Type B pancreatic cell (in vitro differentiated cells): Measurements from ENCODE around the gene ARHGAP40. TPM values are rescaled to one million over a fixed set of nuclear protein-coding genes. Genes with fewer than 3 reads are reported as not detected.
A peak's percentile ranks its signal among the peaks of the same experiment; 100 is the strongest.

Source experiments
- DNase-seq: peaks from one replicate; pipeline ENCODE4 v3.0.0; 2021; ENCODE audit warnings: mixed read lengths; ENCODE audit not compliant: unreplicated experiment; ENCODE audit errors: extremely low spot score
- H3K27ac Mint-ChIP-seq: 2 replicates; pipeline ENCODE4 v1.8.0; 2021; ENCODE audit warnings: mild to moderate bottlenecking, mixed read lengths
- H3K27me3 Mint-ChIP-seq: 2 replicates; pipeline ENCODE4 v1.8.0; 2021; ENCODE audit warnings: mixed read lengths
- H3K36me3 Mint-ChIP-seq: 2 replicates; pipeline ENCODE4 v1.8.0; 2021; ENCODE audit warnings: mixed read lengths
- H3K4me1 Mint-ChIP-seq: one replicate; pipeline ENCODE4 v1.8.0; 2021; ENCODE audit warnings: mixed read lengths; ENCODE audit not compliant: unreplicated experiment
- H3K4me3 Mint-ChIP-seq: 2 replicates; pipeline ENCODE4 v1.8.0; 2021; ENCODE audit warnings: mild to moderate bottlenecking, mixed read lengths
- H3K9me3 Mint-ChIP-seq: 2 replicates; pipeline ENCODE4 v1.8.0; 2021; ENCODE audit warnings: mixed read lengths
- total RNA-seq: library from RNA; stranded (reverse); gene quantifications from 2 replicates; pipeline ENCODE4 v1.2.1, GENCODE V29; 2021; ENCODE audit warnings: low replicate concordance
- TF ChIP-seq, protein P1 (sequence below): fragments of 200-600 bp; sonication (generic); conservative IDR thresholded peaks from 2 replicates; pipeline ENCODE4 v1.5.0; 2021; ENCODE audit warnings: antibody characterized with exemption, mild to moderate bottlenecking

ARHGAP40 gene
- total RNA-seq, 1 donor from 2014 or later, result 1.7 TPM

- TF ChIP-seq, protein P1, sequence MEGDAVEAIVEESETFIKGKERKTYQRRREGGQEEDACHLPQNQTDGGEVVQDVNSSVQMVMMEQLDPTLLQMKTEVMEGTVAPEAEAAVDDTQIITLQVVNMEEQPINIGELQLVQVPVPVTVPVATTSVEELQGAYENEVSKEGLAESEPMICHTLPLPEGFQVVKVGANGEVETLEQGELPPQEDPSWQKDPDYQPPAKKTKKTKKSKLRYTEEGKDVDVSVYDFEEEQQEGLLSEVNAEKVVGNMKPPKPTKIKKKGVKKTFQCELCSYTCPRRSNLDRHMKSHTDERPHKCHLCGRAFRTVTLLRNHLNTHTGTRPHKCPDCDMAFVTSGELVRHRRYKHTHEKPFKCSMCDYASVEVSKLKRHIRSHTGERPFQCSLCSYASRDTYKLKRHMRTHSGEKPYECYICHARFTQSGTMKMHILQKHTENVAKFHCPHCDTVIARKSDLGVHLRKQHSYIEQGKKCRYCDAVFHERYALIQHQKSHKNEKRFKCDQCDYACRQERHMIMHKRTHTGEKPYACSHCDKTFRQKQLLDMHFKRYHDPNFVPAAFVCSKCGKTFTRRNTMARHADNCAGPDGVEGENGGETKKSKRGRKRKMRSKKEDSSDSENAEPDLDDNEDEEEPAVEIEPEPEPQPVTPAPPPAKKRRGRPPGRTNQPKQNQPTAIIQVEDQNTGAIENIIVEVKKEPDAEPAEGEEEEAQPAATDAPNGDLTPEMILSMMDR, result no peak
- Mint-ChIP-seq H3K9me3 (no peaks in the 10 kb centered on the region), H3K4me1 (peaks cover 5% of the 10 kb centered on the region), H3K36me3 (no peaks in the 10 kb centered on the region), H3K27ac (no peak overlapping the region), H3K4me3 (no peak overlapping the region), H3K27me3 (peaks cover 70% of the 10 kb centered on the region)
- DNase-seq, result no peak
These were observed 69.6 kb downstream of the ARHGAP40 start for GRCh38 chr20:38671186-38671585.

- peaks cover 75% of the 10 kb centered on the region for H3K27me3 Mint-ChIP-seq
- no peaks in the 10 kb centered on the region for H3K36me3 Mint-ChIP-seq
- peaks cover 4% of the 10 kb centered on the region for H3K4me1 Mint-ChIP-seq
- no peaks in the 10 kb centered on the region for H3K9me3 Mint-ChIP-seq
- TF ChIP-seq, protein P1, result no peak
- H3K4me3 Mint-ChIP-seq, result no peak overlapping the region
- no peak for DNase-seq
- no peak overlapping the region for H3K27ac Mint-ChIP-seq
These were observed 70.2 kb downstream of the ARHGAP40 start for GRCh38 chr20:38671701-38672292.

GRCh38 chr20:38672504-38672903 lies 70.9 kb downstream of the ARHGAP40 start:
- H3K4me3 Mint-ChIP-seq, result no peak overlapping the region
- TF ChIP-seq, protein P1, result no peak
- no peak for DNase-seq
- peaks cover 80% of the 10 kb centered on the region for H3K27me3 Mint-ChIP-seq
- no peak overlapping the region for H3K27ac Mint-ChIP-seq
- peaks cover 4% of the 10 kb centered on the region for H3K4me1 Mint-ChIP-seq
- no peaks in the 10 kb centered on the region for H3K9me3 Mint-ChIP-seq
- no peaks in the 10 kb centered on the region for H3K36me3 Mint-ChIP-seq

DNA sequence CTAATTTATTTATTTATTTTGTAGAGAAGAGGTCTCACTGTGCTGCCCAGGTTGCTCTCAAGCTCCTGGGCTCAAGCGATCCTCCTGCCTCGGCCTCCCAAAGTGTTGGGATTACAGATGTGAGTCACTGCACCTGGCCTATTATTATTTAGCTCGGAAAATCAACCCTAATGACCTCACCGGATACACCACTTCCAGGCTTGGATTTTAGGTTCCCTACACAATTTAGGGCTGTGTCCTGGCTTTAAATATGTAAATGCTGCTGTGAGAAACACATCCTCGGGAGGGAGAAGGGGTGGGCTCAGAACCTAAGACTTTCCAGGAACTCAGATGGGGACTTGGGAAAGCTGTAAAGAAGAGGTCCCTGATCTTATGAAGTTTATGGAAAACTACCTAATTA lies 71.7 kb downstream of the ARHGAP40 start:
- Mint-ChIP-seq H3K27me3 (peaks cover 81% of the 10 kb centered on the region), H3K4me1 (peaks cover 4% of the 10 kb centered on the region), H3K36me3 (no peaks in the 10 kb centered on the region), H3K27ac (no peak overlapping the region), H3K9me3 (no peaks in the 10 kb centered on the region), H3K4me3 (peak overlapping the region; percentile 88)
- DNase-seq, result no peak
- TF ChIP-seq, protein P1, result no peak

DNA sequence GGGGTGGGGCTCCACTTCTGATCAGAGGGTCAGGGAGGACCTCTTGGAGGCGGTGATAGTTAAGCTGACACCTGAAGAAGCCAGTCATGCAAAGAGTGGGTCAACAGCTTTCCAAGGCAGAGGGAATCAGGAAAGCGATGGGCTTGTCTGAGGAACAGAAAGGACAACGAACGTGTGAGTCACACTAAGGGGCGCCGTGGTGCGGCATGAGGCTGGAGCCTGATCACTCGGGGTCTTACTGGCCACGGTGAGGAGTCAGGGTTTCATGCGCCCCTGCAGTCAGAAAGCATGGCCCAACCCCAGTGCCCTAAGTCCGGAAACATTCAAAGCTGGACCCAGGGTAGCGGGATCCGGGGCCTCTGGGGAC lies 72.1 kb downstream of the ARHGAP40 start:
- Mint-ChIP-seq H3K36me3 (no peaks in the 10 kb centered on the region), H3K9me3 (no peaks in the 10 kb centered on the region), H3K27ac (no peak overlapping the region), H3K4me1 (peaks cover 4% of the 10 kb centered on the region), H3K27me3 (peaks cover 82% of the 10 kb centered on the region), H3K4me3 (peak overlapping the region; percentile 88)
- TF ChIP-seq, protein P1, result no peak
- no peak for DNase-seq
